Loucy (cell line): ENCODE results near the gene ZNF692.

ENCODE experiments used
- H2AFZ ChIP-seq: fragments of 200-600 bp; sonication (generic); 2 replicates; pipeline ENCODE4 v1.6.0; 2016; ENCODE audit warnings: antibody characterized with exemption, mild to moderate bottlenecking, low read length, moderate library complexity
- H3F3A ChIP-seq: fragments of 200-600 bp; 2 replicates; pipeline ENCODE4 v1.6.0; 2016; ENCODE audit warnings: antibody characterized with exemption, low read depth, mild to moderate bottlenecking
- H3K27me3 ChIP-seq: fragments of 200-600 bp; sonication (generic); 2 replicates; pipeline ENCODE4 v1.6.1; 2014; ENCODE audit warnings: low read length, mild to moderate bottlenecking; ENCODE audit not compliant: insufficient read depth, poor library complexity, severe bottlenecking
- H3K36me3 ChIP-seq: fragments of 200-600 bp; sonication (generic); 2 replicates; pipeline ENCODE4 v1.6.1; 2016; ENCODE audit warnings: low read length; ENCODE audit not compliant: insufficient read depth
- H3K4me1 ChIP-seq: fragments of 200-600 bp; sonication (generic); 2 replicates; pipeline ENCODE4 v1.5.1; 2014; ENCODE audit warnings: low read length, mild to moderate bottlenecking; ENCODE audit not compliant: insufficient read depth, poor library complexity, severe bottlenecking
- H3K4me2 ChIP-seq: fragments of 200-600 bp; sonication (generic); 2 replicates; pipeline ENCODE4 v1.6.0; 2014; ENCODE audit warnings: antibody characterized with exemption, low read length, low read depth, mild to moderate bottlenecking; ENCODE audit not compliant: poor library complexity, severe bottlenecking
- H3K4me3 ChIP-seq: fragments of 200-600 bp; sonication (generic); 2 replicates; pipeline ENCODE4 v1.5.1; 2014; ENCODE audit warnings: low read length, mild to moderate bottlenecking, mixed read lengths; ENCODE audit not compliant: poor library complexity, severe bottlenecking
- H3K79me2 ChIP-seq: fragments of 200-600 bp; sonication (generic); 2 replicates; pipeline ENCODE4 v1.6.1; 2014; ENCODE audit warnings: low read length; ENCODE audit not compliant: insufficient read depth
- H3K9ac ChIP-seq: fragments of 200-600 bp; sonication (generic); 2 replicates; pipeline ENCODE4 v1.6.0; 2014; ENCODE audit warnings: mild to moderate bottlenecking, low read depth, low read length, moderate library complexity; ENCODE audit not compliant: poor library complexity, severe bottlenecking
- H3K9me2 ChIP-seq: fragments of 200-600 bp; sonication (generic); replicated peaks from 2 replicates; pipeline ENCODE4 v1.6.1; 2016; ENCODE audit warnings: low read depth, low read length, mixed read lengths
- H3K9me3 ChIP-seq: fragments of 200-600 bp; sonication (generic); 2 replicates; pipeline ENCODE4 v1.6.1; 2014; ENCODE audit warnings: mild to moderate bottlenecking, antibody characterized with exemption, low read length, low read depth; ENCODE audit not compliant: insufficient read depth
- H4K20me1 ChIP-seq: fragments of 200-600 bp; sonication (generic); 2 replicates; pipeline ENCODE4 v1.6.0; 2014; ENCODE audit warnings: antibody characterized with exemption, low read length, mild to moderate bottlenecking; ENCODE audit not compliant: insufficient read depth, poor library complexity, severe bottlenecking
- EZH2phosphoT487 ChIP-seq: fragments of 200-600 bp; IDR thresholded peaks from 2 replicates; pipeline ENCODE4 v1.6.1; 2018; ENCODE audit warnings: antibody characterized with exemption, mild to moderate bottlenecking, moderate library complexity, borderline replicate concordance
- TF ChIP-seq, protein P1 (sequence below): fragments of 200-600 bp; sonication (generic); conservative IDR thresholded peaks from 2 replicates; pipeline ENCODE4 v1.5.1; 2014; ENCODE audit warnings: mild to moderate bottlenecking, antibody characterized with exemption, low read length

ZNF692 gene

DNA sequence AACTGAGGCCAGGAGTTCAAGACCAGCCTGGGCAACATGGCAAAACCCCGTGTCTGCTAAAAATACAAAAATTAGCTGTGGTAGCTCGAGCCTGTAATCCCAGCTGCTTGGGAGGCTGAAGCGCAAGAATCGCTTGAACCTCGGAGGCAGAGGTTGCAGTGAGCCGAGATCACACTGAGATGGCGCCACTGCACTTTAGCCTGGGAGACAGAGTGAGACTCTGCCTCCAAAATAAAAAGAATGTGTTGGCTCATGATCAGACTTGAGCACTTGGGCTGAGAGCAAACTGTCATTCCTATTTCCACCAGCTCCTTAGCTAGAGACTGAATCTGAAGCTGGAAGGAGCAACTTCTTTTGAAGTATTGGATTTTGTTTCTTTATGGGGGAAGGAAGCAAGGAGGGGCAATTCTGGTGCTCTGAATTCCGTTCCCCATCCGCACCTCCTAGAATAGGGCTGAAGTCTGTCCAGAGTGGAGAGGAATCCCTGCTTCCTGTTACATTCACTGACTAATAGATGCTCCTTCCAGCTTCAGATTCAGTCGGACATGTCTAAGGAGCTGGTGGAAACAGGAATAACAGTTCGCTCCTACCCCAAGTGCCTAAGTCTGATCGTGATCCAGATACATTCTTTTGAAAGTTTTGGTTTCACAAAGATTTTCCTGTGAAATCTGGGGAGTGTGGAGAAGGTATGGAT is 17.0 kb downstream of the ZNF692 start:
- H2AFZ ChIP-seq = no peak overlapping the region
- peak overlapping the region; percentile 76 for H3K9ac ChIP-seq
- H3K9me3 ChIP-seq = no peaks in the 10 kb centered on the region
- H4K20me1 ChIP-seq = no peaks in the 10 kb centered on the region
- peak overlapping the region; percentile 76 for H3K4me2 ChIP-seq
- H3K4me3 ChIP-seq = peak overlapping the region; percentile 42
- H3K27me3 ChIP-seq = no peaks in the 10 kb centered on the region
- peaks cover 48% of the 10 kb centered on the region for H3K4me1 ChIP-seq
- no peaks in the 10 kb centered on the region for H3F3A ChIP-seq
- H3K79me2 ChIP-seq = peaks cover 45% of the 10 kb centered on the region
- H3K36me3 ChIP-seq = peaks cover 25% of the 10 kb centered on the region; the same call in 1 of the 2 replicates
- no peaks in the 10 kb centered on the region for H3K9me2 ChIP-seq
- TF ChIP-seq, protein P1, sequence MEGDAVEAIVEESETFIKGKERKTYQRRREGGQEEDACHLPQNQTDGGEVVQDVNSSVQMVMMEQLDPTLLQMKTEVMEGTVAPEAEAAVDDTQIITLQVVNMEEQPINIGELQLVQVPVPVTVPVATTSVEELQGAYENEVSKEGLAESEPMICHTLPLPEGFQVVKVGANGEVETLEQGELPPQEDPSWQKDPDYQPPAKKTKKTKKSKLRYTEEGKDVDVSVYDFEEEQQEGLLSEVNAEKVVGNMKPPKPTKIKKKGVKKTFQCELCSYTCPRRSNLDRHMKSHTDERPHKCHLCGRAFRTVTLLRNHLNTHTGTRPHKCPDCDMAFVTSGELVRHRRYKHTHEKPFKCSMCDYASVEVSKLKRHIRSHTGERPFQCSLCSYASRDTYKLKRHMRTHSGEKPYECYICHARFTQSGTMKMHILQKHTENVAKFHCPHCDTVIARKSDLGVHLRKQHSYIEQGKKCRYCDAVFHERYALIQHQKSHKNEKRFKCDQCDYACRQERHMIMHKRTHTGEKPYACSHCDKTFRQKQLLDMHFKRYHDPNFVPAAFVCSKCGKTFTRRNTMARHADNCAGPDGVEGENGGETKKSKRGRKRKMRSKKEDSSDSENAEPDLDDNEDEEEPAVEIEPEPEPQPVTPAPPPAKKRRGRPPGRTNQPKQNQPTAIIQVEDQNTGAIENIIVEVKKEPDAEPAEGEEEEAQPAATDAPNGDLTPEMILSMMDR = peak; percentile 83
- no peak for TF ChIP-seq EZH2phosphoT487

DNA sequence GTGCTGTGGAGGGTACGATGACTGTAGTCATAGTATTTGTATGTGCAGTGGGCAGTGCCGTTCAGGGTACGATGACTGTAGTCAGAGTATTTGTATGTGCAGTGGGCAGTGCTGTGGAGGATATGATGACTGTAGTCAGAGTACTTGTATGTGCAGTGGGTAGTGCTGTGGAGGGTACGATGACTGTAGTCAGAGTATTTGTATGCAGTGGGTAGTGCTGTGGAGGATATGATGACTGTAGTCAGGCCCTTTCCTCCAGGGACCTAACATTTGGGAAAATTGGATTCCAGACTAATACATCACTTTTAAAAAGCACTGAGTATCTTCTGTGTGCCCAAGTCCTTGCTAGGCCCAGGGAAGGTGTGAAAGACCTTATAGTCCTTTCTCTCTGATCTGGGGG is 17.9 kb downstream of the ZNF692 start:
- no peak for TF ChIP-seq EZH2phosphoT487
- TF ChIP-seq, protein P1 = no peak
- peaks cover 48% of the 10 kb centered on the region for H3K4me1 ChIP-seq
- no peaks in the 10 kb centered on the region for H4K20me1 ChIP-seq
- no peaks in the 10 kb centered on the region for H3K9me2 ChIP-seq
- no peak overlapping the region for H2AFZ ChIP-seq
- H3K9me3 ChIP-seq = no peaks in the 10 kb centered on the region
- peak overlapping the region; percentile 76 for H3K9ac ChIP-seq
- peak overlapping the region; percentile 42 for H3K4me3 ChIP-seq
- H3K27me3 ChIP-seq = no peaks in the 10 kb centered on the region
- H3F3A ChIP-seq = no peaks in the 10 kb centered on the region
- H3K36me3 ChIP-seq = peaks cover 17% of the 10 kb centered on the region; the same call in 1 of the 2 replicates
- peaks cover 45% of the 10 kb centered on the region for H3K79me2 ChIP-seq
- peak overlapping the region; percentile 76 for H3K4me2 ChIP-seq

DNA sequence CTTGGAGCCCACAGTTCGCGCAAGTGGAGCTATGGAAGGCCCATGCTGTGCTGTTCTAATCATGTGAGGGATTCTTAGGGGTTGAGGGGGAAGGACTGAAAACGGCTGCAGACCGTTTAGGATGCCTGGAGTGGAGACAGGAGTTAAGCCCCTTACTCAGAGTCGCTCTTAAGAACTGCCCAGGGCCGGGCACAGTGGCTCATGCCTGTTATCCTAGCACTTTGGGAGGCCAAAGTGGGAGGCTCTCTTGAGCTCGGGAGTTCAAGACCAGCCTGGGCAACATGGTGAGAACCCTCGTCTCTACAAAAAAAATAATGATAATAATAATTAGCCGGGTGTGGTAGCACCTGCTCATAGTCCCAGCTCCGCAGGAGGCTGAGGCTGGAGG is 19.7 kb downstream of the ZNF692 start:
- peaks cover 45% of the 10 kb centered on the region for H3K79me2 ChIP-seq
- H3K4me2 ChIP-seq = peak overlapping the region; percentile 96
- peak overlapping the region; percentile 78; the same call in 1 of the 2 replicates for H2AFZ ChIP-seq
- H3K9me3 ChIP-seq = no peaks in the 10 kb centered on the region
- no peaks in the 10 kb centered on the region for H3K9me2 ChIP-seq
- H3K4me1 ChIP-seq = peaks cover 60% of the 10 kb centered on the region
- no peaks in the 10 kb centered on the region for H3K27me3 ChIP-seq
- no peaks in the 10 kb centered on the region for H3F3A ChIP-seq
- H3K9ac ChIP-seq = peak overlapping the region; percentile 98
- H4K20me1 ChIP-seq = no peaks in the 10 kb centered on the region
- no peaks in the 10 kb centered on the region for H3K36me3 ChIP-seq
- H3K4me3 ChIP-seq = peak overlapping the region; percentile 84
- TF ChIP-seq EZH2phosphoT487 = no peak
- TF ChIP-seq, protein P1 = no peak
